ENCODE data around the gene ENGASE. TPM values are rescaled to one million over a fixed set of nuclear protein-coding genes. Genes with fewer than 3 reads are reported as not detected.

The ENGASE gene
- total RNA-seq, 1 experiment from 2014 or later = 22.5 TPM

DNA sequence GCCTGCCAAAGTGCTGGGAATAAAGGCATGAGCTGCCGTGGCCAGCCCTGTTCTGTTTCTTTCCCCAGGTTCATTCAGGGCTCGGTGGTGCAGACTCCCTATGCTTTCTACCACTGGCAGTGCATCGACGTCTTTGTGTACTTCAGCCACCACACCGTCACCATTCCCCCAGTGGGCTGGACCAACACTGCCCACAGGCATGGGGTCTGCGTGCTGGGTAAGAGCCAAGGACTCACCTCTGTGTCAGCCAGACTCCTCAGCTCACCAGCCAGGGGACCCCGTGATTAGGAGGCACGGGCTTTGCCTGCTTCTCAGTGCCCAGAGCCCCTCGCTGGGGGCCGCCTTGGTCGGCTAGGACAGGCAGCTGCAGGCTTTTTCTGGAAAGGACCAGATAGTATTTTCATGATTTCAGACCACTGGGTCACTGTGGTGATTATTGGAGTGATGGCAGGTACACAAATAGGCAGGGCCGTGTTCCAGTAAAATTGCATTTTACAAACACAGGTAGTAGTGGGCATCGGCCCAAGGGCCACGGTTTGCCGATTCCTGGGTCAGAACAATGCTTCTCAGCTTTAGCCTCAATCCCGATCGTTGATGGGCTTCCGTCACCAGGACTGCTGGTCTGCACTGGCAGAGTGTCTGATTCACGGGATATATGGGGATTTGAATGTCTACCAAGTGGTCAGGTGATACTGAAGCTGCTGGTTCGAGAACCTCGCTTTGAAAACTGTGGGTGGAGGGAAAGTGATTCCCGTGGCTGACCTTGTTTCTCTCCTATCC, 5.0 kb downstream of the ENGASE start:
- no peak for DNase-seq (ENCODE audit: low spot score)

DNA sequence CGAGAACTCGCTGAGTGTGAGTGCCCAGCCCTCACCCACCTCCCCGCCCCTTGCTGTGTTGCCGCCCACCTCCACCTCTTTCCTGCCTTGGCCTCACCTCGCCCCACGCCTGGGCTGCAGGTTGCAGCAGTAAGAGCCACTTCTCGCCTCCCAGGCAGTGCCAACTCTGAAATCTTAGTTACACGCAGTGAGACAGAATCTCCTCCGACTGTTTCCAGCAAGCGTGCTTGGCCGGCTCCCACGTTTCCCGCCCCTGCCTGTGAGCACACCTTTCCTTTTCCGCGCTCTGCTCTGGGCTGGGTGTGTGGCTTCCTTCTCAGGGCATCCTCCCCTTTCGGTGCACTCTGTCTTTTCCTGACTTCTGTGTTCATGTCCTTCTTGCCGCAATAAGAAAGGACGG, 5.7 kb downstream of the ENGASE start:
- DNase-seq (ENCODE audit: low spot score) = no peak

GRCh38 chr17:79080761-79081290, 6.2 kb downstream of the ENGASE start:
- DNase-seq (ENCODE audit: low spot score) = no peak

DNA sequence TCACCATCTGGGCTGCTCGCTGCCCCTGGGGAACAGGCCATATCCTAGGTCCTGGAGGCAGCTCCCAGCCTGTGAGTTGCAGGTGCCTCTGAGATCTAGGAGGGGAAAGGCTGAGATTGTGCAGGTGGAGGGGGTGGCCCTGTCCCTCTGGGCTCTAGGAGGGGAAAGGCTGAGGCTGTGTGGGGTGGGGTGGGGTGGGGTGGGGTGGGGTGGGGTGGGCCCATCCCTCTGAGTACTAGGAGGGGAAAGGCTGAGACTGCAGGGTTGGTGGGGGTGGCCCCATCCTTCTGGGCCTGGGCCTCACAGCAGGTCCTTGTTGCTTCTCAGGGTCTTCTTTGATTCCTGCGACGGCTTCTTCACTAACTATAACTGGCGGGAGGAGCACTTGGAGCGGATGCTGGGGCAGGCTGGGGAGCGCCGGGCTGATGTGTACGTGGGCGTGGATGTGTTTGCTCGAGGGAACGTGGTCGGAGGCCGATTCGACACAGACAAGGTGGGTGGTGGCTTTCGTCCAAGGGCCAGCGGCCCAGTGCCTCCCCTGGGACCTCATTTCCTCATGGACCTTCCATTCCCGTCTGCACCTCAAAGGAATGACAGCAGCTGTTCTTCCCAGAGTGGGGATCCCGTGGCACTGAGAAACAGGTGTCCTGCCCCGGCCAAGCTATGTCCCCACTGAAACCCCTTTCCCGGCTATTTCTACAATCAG, 7.1 kb downstream of the ENGASE start:
- no peak for DNase-seq (ENCODE audit: low spot score)

GRCh38 chr17:79082311-79083190, 7.9 kb downstream of the ENGASE start:
- DNase-seq (ENCODE audit: low spot score) = peak; percentile 55

- DNase-seq (ENCODE audit: low spot score) = no peak
Observed at GRCh38 chr17:79083191-79083971, 8.8 kb downstream of the ENGASE start.

DNA sequence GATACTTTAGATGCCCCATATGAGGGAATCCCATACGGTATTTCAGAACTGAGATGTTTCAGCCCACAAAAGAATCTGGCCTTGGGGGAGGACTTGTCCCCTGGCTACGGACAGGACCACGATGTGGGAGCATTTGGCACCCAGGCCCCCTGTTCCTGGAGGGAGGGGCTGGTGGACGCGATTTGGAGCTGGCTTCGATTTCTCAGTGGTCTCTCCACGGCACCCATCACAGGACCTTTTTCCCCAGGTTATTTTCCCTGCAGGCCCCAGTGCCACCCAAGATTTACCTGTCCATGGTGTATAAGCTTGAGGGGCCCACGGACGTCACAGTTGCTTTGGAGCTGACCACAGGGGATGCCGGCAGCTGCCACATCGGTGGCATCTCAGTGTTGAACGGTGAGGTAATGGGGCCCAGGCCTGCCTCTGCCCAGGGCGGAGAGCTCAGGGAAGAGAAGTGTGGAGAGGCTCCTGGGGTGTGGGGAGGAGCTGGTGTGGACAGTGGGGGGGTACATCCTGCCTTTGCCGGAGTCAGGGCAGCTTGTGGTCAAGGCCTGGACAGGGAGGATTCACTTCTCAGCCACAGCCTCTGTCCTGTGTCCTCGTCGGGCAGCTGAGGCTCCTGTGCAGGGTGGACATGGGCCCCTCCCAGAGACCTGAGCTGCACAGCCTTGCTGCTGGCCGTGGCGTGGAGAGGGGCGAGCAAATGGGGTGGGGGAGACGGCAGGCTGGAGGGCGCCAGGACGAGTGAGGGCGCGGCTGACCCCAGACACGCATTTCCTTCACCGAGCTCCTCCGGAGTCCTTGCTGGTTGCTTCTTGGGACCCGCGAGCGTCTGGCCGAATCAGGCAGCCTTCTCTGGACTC, 9.9 kb downstream of the ENGASE start:
- no peak for DNase-seq (ENCODE audit: low spot score)

- DNase-seq (ENCODE audit: low spot score) = no peak
Observed at GRCh38 chr17:79085154-79085920, 10.7 kb downstream of the ENGASE start.

- DNase-seq (ENCODE audit: low spot score) = no peak
Observed at GRCh38 chr17:79085921-79086551, 11.4 kb downstream of the ENGASE start.

DNA sequence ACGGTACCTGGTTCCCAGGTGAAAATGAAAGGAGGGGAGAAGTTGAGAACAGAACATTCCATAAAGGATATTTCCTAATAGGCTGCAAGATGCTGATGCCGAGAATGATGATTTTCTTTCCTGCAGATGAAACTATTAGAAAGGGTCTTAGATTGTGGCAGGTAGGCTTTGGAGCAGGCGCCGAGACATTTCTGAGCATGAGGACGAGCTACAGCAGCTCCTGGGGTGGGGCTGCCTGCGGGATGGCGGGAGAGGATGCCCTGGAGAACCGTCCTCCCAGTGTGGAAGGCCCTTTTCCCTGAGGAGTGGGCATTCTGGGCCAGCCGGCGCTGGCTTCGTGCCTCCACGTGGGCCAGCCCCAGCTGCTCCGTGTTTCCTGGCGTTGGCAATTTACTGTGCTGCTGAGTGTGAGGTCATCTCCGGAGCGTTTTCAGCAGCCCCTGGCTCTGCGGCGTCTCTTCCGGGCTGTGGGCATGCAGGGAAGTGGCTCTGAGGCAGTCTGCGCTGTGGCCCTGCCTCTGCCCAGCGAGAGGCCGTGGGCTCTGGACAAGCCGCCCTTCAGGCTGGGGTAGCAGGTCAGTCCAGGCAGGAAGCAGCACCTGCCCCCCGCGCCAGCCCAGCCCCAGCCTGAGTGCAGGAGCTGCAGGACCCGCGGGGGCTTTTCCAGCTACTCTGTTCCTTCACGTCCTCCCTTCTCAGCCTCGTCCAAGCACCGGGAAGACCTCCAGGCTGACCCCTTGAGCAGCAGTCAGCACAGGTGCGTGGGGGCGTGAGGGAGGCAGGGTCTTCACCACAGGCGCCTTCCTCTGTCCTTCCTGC, 12.2 kb downstream of the ENGASE start:
- no peak for DNase-seq (ENCODE audit: low spot score)

GRCh38 chr17:79087428-79088143, 13.0 kb downstream of the ENGASE start:
- DNase-seq (ENCODE audit: low spot score) = peak; percentile 85

GRCh38 chr17:79088247-79088996, 13.8 kb downstream of the ENGASE start:
- DNase-seq (ENCODE audit: low spot score) = no peak

DNA sequence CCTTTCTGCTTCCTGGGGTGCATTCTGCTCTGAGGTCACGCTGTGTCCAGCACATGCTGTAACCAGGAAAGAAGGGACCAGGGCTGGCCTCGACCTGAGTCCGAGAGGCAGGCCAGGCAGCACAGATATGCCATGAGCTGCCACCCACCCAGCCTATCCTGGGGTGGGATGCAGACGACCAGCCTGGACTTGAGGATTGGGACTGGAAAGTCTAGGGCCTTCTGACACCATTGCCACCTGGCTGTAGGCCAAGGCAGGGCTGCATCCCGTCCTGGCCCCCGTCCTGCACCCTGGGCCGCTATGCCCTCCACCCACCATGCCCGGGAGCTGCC, 14.3 kb downstream of the ENGASE start:
- no peak for DNase-seq (ENCODE audit: low spot score)

- no peak for DNase-seq (ENCODE audit: low spot score)
Observed at GRCh38 chr17:79089720-79090442, 15.3 kb downstream of the ENGASE start.

DNA sequence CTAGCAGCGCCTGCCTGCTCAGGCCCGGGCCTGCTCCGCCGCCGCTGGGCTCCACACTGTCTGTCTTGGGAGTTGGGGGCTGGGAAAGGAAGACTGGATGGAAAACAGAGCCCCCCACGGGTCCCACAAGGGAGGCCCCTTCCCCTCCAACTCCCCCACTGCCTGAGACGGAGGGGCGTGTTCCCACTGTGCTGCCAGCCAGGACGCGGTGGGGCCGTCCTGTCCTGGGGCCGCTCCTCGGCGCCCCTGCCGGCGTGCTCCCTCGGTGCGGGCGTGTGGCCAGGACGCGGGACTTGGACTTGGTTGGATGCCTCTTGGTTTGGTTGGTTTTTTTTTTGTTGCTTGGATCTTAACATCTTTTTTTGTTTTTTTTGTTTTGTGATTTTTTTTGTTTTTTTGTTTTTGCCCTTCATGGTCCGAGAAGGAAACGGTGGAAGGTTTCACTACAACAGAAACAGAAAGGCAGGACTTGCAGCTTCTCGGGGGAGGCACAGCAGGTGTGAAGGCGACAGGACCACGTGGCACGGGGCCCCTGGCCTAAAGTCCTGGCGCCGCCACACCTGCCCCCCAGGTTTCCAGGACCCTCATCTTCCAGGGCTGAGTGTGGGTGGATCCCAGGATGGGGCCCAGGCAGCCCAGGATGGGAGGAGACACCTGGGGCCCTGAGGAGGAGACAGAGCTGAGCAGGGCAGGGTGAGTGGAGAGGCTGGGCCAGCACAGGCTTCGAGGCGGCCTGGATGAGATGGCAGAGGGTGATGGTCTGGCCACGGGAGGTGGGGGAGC, 16.0 kb downstream of the ENGASE start:
- no peak for DNase-seq (ENCODE audit: low spot score)
